KMS-11 (cell line): Measurements from ENCODE around the gene NMS.

Experiments
- H2AFZ ChIP-seq: fragments of 200-600 bp; sonication (generic); 2 replicates; pipeline ENCODE4 v1.6.1; 2016; ENCODE audit warnings: antibody characterized with exemption, mixed run types, low read depth
- H3K27ac ChIP-seq: fragments of 200-600 bp; sonication (generic); 2 replicates; pipeline ENCODE4 v1.6.1; 2016; ENCODE audit warnings: mild to moderate bottlenecking, mixed run types
- H3K27me3 ChIP-seq: fragments of 200-600 bp; sonication (generic); 2 replicates; pipeline ENCODE4 v1.6.1; 2017; ENCODE audit warnings: mild to moderate bottlenecking, low read depth, mixed run types, moderate library complexity; ENCODE audit not compliant: insufficient read depth
- H3K36me3 ChIP-seq: fragments of 200-600 bp; sonication (generic); 2 replicates; pipeline ENCODE4 v1.6.1; 2017; ENCODE audit warnings: mild to moderate bottlenecking, mixed run types; ENCODE audit not compliant: insufficient read depth
- H3K4me1 ChIP-seq: fragments of 200-600 bp; sonication (generic); 2 replicates; pipeline ENCODE4 v1.6.1; 2016; ENCODE audit warnings: mild to moderate bottlenecking, low read depth, mixed run types; ENCODE audit not compliant: poor library complexity, severe bottlenecking
- H3K4me2 ChIP-seq: fragments of 200-600 bp; sonication (generic); 2 replicates; pipeline ENCODE4 v1.7.0; 2016; ENCODE audit warnings: mild to moderate bottlenecking, mixed run types
- H3K4me3 ChIP-seq: fragments of 200-600 bp; sonication (generic); IDR thresholded peaks from 2 replicates; pipeline ENCODE4 v1.6.1; 2017; ENCODE audit warnings: low read depth, low read length, mixed read lengths; ENCODE audit not compliant: insufficient read depth
- H3K79me2 ChIP-seq: fragments of 200-600 bp; sonication (generic); 2 replicates; pipeline ENCODE4 v1.6.1; 2016; ENCODE audit warnings: low read depth, mixed run types; ENCODE audit not compliant: insufficient read depth
- H3K9ac ChIP-seq: fragments of 200-600 bp; sonication (generic); 2 replicates; pipeline ENCODE4 v1.6.1; 2016; ENCODE audit warnings: mild to moderate bottlenecking, mixed run types
- H4K20me1 ChIP-seq: fragments of 200-600 bp; sonication (generic); 2 replicates; pipeline ENCODE4 v1.6.1; 2016; ENCODE audit warnings: mild to moderate bottlenecking, mixed run types; ENCODE audit not compliant: insufficient read depth
- CTCF ChIP-seq: fragments of 200-600 bp; sonication (generic); conservative IDR thresholded peaks from 2 replicates; pipeline ENCODE4 v1.6.1; 2017; ENCODE audit warnings: low read depth, mild to moderate bottlenecking, antibody characterized with exemption, low read length, moderate library complexity, mixed read lengths

Gene NMS

GRCh38 chr2:100484390-100484789, 14.1 kb downstream of the NMS start:
- Histone ChIP-seq H3K27ac (no peak overlapping the region), H3K4me2 (no peak overlapping the region), H3K27me3 (no peaks in the 10 kb centered on the region), H3K36me3 (no peaks in the 10 kb centered on the region), H3K79me2 (no peaks in the 10 kb centered on the region), H3K9ac (no peak overlapping the region), H3K4me3 (no peak overlapping the region), H3K4me1 (no peaks in the 10 kb centered on the region), H2AFZ (no peak overlapping the region), H4K20me1 (no peaks in the 10 kb centered on the region)
- no peak for TF ChIP-seq CTCF

GRCh38 chr2:100485396-100485795, 15.1 kb downstream of the NMS start:
- Histone ChIP-seq H3K9ac (no peak overlapping the region), H3K27me3 (no peaks in the 10 kb centered on the region), H4K20me1 (no peaks in the 10 kb centered on the region), H2AFZ (no peak overlapping the region), H3K4me2 (no peak overlapping the region), H3K79me2 (no peaks in the 10 kb centered on the region), H3K4me3 (no peak overlapping the region), H3K4me1 (no peaks in the 10 kb centered on the region), H3K27ac (no peak overlapping the region), H3K36me3 (no peaks in the 10 kb centered on the region)
- TF ChIP-seq CTCF: no peak

GRCh38 chr2:100494712-100495111, 24.4 kb downstream of the NMS start:
- Histone ChIP-seq H3K4me1 (no peaks in the 10 kb centered on the region), H2AFZ (no peak overlapping the region), H3K79me2 (no peaks in the 10 kb centered on the region), H3K4me3 (no peak overlapping the region), H3K27ac (no peak overlapping the region), H3K27me3 (no peaks in the 10 kb centered on the region), H4K20me1 (no peaks in the 10 kb centered on the region), H3K36me3 (no peaks in the 10 kb centered on the region), H3K9ac (no peak overlapping the region), H3K4me2 (no peak overlapping the region)
- no peak for TF ChIP-seq CTCF

GRCh38 chr2:100502782-100503181, 32.5 kb downstream of the NMS start:
- no peak overlapping the region for H3K27ac ChIP-seq
- no peaks in the 10 kb centered on the region for H3K36me3 ChIP-seq
- H3K4me2 ChIP-seq: no peak overlapping the region
- H3K27me3 ChIP-seq: no peaks in the 10 kb centered on the region
- no peak overlapping the region for H3K4me3 ChIP-seq
- TF ChIP-seq CTCF: no peak
- no peaks in the 10 kb centered on the region for H3K79me2 ChIP-seq
- H3K9ac ChIP-seq: no peak overlapping the region
- H2AFZ ChIP-seq: no peak overlapping the region
- no peaks in the 10 kb centered on the region for H4K20me1 ChIP-seq
- no peaks in the 10 kb centered on the region for H3K4me1 ChIP-seq

- H4K20me1 ChIP-seq: no peaks in the 10 kb centered on the region
- H3K4me1 ChIP-seq: no peaks in the 10 kb centered on the region
- no peak overlapping the region for H3K4me3 ChIP-seq
- TF ChIP-seq CTCF: no peak
- H3K36me3 ChIP-seq: no peaks in the 10 kb centered on the region
- no peaks in the 10 kb centered on the region for H3K27me3 ChIP-seq
- H3K79me2 ChIP-seq: no peaks in the 10 kb centered on the region
- no peak overlapping the region for H3K4me2 ChIP-seq
- H2AFZ ChIP-seq: no peak overlapping the region
- H3K27ac ChIP-seq: no peak overlapping the region
- H3K9ac ChIP-seq: no peak overlapping the region
These were observed 34.3 kb downstream of the NMS start for GRCh38 chr2:100504542-100504941.
